Measurements from ENCODE around the gene PHYKPL.

DNA sequence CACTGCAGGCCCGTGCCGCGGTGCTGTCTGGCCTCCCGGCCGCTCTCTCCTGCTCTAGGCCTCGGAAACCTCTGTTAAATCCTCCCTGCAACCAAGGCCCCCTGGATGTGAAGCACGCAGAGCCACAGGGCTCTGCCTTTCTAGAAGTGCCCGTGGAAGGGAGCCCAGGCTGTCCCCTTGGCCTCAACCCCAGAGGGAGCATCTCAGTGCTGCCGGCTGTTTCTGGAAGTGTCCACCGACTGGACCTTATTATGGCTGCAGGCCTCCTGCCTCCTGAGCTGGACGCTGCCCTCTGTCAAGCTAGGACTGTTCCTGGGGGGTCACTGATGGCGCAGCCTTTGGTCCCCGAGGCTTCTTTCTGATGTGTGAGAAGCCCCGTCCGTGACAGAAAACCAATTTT, 40.4 kb upstream of the PHYKPL start:
- TF ChIP-seq CTCF (IDR thresholded peaks at IDR 0.05) (no peak), POLR2A (IDR thresholded peaks at IDR 0.05) (no peak)
